GM10266 (cell line): ENCODE measurements around the gene BST2.

ENCODE experiments used
- DNase-seq: peaks from one replicate; pipeline ENCODE4 v3.0.0; 2012; ENCODE audit errors: extremely low spot score
- TF ChIP-seq, protein P1 (sequence below): IDR thresholded peaks from 2 replicates; pipeline ENCODE4 v1.5.1; 2012; ENCODE audit warnings: mild to moderate bottlenecking, low read depth; ENCODE audit not compliant: control insufficient read depth, insufficient read depth; ENCODE audit errors: missing control alignments

BST2 gene

DNA sequence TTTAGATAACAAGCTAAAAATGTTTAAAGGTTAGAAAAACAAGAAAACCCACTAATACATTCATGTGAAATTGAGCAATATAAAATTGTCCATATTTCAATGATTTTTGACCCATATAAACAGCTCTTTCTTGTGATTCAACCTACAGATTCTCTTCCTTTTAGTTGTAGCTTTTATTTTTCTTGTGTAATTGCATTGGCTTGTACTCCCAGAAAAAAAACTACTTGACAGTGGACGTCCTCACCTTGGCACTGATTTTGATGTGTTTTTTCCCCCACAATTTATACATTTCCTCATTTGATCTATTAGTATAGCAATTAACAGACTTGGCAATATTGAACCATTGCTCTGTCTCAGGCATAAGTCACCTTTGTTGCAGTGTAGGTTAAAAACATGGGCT is 16.1 kb downstream of the BST2 start:
- DNase-seq, result no peak
- TF ChIP-seq, protein P1, sequence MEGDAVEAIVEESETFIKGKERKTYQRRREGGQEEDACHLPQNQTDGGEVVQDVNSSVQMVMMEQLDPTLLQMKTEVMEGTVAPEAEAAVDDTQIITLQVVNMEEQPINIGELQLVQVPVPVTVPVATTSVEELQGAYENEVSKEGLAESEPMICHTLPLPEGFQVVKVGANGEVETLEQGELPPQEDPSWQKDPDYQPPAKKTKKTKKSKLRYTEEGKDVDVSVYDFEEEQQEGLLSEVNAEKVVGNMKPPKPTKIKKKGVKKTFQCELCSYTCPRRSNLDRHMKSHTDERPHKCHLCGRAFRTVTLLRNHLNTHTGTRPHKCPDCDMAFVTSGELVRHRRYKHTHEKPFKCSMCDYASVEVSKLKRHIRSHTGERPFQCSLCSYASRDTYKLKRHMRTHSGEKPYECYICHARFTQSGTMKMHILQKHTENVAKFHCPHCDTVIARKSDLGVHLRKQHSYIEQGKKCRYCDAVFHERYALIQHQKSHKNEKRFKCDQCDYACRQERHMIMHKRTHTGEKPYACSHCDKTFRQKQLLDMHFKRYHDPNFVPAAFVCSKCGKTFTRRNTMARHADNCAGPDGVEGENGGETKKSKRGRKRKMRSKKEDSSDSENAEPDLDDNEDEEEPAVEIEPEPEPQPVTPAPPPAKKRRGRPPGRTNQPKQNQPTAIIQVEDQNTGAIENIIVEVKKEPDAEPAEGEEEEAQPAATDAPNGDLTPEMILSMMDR, result no peak

DNA sequence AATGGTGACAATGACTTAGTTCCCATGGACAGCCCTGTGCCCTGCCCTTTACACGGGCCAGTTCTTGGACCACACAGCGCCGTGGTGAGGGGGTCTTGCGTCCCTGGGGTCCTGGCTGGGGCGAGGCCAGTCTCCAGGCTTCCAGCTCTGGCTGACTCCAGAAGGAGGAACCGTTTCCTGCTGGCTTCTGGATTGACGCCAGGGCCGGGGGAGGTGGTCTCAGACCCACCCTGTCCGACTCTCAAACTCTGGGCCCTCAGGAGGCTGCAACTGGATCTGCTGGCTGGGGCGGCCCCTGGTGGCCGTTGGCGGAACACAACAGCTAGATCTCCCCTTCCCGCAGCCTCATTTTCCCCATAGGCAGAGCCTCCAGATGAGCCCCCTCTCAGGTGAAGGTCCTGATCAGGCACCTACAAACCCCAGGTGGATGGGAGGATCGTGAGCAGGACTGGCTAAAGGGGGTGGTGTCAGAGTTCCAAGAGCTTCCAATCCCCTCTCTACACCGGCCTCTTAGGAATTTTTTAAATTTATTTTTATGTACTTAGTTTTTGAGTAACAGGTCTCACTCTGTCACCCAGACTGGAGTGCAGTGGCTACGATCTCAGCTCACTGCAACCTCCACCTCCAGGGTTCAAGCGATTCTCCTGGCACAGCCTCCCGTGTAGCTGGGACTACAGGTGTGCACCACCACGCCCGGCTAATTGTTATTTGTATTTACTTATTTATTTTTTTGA is 19.4 kb downstream of the BST2 start:
- DNase-seq, result peak; percentile 84
- TF ChIP-seq, protein P1, result peak; percentile 92

DNA sequence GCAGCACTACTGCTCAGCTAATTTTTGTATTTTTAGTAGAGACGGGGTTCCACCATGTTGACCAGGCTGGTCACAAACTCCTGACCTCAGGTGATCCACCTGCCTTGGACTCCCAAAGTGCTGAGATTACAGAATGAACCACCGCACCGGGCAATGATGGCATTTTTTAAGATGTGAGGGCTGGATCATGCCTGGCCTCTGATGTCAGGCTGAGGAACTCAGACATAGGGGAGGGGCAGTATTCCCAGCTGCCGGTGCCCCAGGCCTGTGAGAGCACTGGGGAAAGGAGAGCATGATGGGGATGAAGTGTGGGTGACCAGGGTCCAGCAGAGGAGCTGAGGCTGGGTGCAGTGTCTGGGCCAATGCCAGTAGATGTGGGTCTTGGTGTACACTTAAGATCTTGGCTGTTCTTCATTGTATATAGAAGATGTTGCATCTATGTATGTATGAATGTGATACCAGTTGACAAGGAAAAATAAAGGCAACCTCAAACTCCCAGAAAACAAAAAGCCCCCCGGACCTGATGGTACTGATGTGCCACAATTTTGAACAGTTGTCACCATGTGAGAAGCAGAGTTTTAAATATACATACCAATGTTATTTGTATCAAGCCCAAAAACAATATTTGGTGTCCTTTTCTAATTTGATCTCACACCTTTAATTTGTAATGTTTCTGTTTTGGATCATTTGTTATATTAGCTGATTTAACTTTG is 24.8 kb downstream of the BST2 start:
- TF ChIP-seq, protein P1, result no peak
- DNase-seq, result no peak

DNA sequence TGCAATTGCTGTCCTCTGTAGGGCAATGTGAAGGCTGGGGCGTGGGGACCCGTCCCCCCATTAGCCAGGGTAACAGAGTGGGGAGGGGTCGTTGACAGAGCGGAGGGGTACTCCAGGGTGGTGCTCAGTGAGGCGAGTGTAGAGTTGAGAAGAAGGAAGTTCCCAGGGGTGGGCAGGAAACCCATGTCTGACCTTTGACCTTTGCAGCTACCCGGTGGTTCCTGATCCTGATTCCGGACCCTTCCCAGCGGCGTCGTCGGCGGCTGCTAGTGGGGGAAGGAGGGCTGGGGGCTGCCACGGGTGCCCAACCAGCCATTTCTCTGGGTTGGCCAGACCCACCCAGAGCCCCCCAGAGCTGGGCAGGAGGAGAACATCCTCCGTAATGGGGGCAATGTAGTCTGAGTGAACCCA is 26.2 kb downstream of the BST2 start:
- TF ChIP-seq, protein P1, result no peak
- no peak for DNase-seq

DNA sequence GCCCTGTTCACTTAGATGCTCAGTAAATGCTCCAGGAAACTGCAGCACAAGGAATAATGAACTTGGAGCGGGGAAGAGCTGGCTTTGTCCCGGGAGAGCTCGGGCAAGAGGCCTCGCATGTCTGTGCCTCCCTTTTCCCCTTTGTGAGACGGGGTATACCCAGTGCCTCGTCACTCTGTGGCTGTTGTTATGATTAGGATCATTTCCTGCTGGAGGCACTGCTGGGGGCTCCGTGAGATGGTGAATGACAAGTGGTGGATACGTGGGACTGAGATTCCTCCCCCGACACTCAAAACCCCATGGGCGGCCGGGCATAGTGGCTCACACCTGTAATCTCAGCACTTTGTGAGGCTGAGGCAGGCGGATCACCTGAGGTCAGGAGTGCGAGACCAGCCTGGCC is 27.2 kb downstream of the BST2 start:
- TF ChIP-seq, protein P1, result no peak
- DNase-seq, result no peak

DNA sequence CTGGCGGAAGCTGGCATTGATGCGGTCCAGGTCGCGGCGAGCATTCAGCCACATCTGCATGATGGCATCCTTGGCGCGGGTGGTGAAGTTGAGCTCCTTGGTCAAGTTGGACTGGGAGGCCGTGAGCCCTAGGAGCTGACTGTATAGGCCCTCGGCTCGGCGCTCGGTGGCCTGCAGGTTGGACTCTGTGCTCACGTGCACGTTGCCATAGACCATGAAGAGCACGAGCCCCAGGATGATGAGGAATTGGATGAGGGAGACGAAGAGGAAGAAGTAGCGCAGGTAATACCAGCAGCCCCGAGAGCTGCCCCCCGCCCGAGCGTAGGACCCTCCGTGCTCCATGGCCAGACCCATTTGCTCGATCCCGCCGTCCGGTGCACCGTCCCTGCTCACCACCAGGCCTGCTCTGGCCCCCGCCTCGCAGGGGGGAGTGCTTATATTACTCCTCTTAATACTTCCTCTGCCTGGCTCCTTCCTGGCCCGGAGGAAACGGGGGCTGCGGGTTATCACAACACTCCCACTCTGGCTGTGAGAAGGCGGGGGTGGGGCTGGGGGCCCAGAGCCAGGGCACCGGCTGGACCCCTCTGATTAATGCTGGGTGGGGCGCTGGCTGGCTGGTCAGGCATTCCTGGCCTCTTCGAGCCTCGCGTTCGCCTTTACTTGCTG is 28.4 kb downstream of the BST2 start, which contains the start of gene PLVAP:
TSS of gene PLVAP (minus strand) at position 408 of the 666 bp plus-strand sequence. CDS start at position 354, 54 bp downstream.
- DNase-seq, result no peak
- TF ChIP-seq, protein P1, result no peak
